Adrenal gland (tissue), 5 donors: ENCODE data around the gene NOL12.

Source experiments
- POLR2A ChIP-seq, 2 donors: fragments of 450-650 bp; IDR thresholded peaks; one replicate each; pipeline ENCODE4 v1.6.1; 2017; ENCODE audit warnings: antibody characterized with exemption in 2 of 2, mild to moderate bottlenecking in 2 of 2, moderate library complexity in 1 of 2
- TF ChIP-seq, protein P1 (sequence below), 6 experiments: fragments of 450-650 bp in 4 of 6; fragments of 200-600 bp in 2 of 6; sonication (generic) in 1 of 6; IDR thresholded peaks; 1 replicate in 5 of 6; 2 replicates in 1 of 6; pipeline versions ENCODE4 v1.5.1 to v1.8.0; 2016 to 2021; ENCODE audit warnings: antibody characterized with exemption in 6 of 6, mild to moderate bottlenecking in 2 of 6, moderate library complexity in 1 of 6
- donor health status: DM: no; HTN: no; CAD: no.

- TF ChIP-seq, protein P1, sequence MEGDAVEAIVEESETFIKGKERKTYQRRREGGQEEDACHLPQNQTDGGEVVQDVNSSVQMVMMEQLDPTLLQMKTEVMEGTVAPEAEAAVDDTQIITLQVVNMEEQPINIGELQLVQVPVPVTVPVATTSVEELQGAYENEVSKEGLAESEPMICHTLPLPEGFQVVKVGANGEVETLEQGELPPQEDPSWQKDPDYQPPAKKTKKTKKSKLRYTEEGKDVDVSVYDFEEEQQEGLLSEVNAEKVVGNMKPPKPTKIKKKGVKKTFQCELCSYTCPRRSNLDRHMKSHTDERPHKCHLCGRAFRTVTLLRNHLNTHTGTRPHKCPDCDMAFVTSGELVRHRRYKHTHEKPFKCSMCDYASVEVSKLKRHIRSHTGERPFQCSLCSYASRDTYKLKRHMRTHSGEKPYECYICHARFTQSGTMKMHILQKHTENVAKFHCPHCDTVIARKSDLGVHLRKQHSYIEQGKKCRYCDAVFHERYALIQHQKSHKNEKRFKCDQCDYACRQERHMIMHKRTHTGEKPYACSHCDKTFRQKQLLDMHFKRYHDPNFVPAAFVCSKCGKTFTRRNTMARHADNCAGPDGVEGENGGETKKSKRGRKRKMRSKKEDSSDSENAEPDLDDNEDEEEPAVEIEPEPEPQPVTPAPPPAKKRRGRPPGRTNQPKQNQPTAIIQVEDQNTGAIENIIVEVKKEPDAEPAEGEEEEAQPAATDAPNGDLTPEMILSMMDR (IDR thresholded peaks at IDR 0.05) = no peak
- no peak for TF ChIP-seq POLR2A (IDR thresholded peaks at IDR 0.05)
Observed at GRCh38 chr22:37715760-37716159, 29.6 kb downstream of the NOL12 start.
